ENCODE measurements around the gene NTM.

NTM gene

DNA sequence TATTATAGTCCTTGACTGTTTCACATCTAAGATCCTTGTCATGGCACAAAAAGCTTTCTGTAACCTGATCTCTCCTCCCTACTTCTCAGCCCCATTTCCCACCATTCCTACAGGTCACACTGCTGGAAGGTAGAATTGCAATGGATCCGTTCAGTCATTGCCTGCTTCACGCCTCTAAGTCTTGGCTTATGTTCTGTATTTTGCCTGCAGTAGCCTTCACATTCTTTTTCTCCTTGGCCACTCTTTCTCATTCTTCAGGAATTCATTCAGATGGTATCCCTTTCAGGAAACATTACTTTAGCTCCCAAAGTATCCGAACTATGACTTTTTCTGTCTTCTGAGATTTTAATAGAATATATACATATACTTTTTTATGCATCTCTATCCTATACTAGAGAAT lies 731.5 kb downstream of the NTM start:
- Histone ChIP-seq H4K20me1 (ENCODE audit: insufficient read depth, low read length) (no peaks in the 10 kb centered on the region), H3K9me3 (ENCODE audit: insufficient read depth, low read length) (no peaks in the 10 kb centered on the region), H3K4me3 (ENCODE audit: low read length) (no peak overlapping the region), H3K9ac (ENCODE audit: low read length) (no peak overlapping the region), H3K4me1 (ENCODE audit: low read length) (no peaks in the 10 kb centered on the region), H3K36me3 (replicated peaks; ENCODE audit: low read depth, low read length) (no peaks in the 10 kb centered on the region), H2AFZ (ENCODE audit: low read depth, low read length) (no peak overlapping the region), H3K27me3 (ENCODE audit: low read depth, low read length) (peaks cover 22% of the 10 kb centered on the region), H3K79me2 (ENCODE audit: low read length) (no peaks in the 10 kb centered on the region), H3K27ac (ENCODE audit: low read length) (no peak overlapping the region), H3K4me2 (ENCODE audit: low read length) (no peak overlapping the region)
- TF ChIP-seq, protein P1, sequence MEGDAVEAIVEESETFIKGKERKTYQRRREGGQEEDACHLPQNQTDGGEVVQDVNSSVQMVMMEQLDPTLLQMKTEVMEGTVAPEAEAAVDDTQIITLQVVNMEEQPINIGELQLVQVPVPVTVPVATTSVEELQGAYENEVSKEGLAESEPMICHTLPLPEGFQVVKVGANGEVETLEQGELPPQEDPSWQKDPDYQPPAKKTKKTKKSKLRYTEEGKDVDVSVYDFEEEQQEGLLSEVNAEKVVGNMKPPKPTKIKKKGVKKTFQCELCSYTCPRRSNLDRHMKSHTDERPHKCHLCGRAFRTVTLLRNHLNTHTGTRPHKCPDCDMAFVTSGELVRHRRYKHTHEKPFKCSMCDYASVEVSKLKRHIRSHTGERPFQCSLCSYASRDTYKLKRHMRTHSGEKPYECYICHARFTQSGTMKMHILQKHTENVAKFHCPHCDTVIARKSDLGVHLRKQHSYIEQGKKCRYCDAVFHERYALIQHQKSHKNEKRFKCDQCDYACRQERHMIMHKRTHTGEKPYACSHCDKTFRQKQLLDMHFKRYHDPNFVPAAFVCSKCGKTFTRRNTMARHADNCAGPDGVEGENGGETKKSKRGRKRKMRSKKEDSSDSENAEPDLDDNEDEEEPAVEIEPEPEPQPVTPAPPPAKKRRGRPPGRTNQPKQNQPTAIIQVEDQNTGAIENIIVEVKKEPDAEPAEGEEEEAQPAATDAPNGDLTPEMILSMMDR (IDR thresholded peaks at IDR 0.05; ENCODE audit: low read depth, low read length), result no peak
- TF ChIP-seq EZH2phosphoT487 (IDR thresholded peaks at IDR 0.05; ENCODE audit: low read depth), result no peak

DNA sequence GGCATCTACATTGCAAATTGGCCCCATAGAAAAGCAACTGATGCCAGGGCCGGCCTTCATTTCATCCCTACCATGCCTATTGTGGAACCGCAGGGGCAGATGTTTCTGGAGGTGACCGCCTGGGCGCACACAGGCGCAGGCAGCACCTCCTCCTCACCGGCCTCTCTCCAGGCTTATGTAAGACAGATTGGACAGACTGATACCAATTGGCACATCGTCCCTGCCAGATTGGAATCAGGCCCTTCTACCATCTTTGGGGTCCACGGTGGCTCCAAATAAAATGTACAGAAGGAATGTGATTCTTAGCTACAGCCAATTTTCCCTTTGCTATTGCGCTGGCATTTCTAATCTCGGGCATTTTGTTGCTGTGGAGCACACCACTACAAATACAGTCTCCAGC lies 732.6 kb downstream of the NTM start:
- Histone ChIP-seq H3K79me2 (ENCODE audit: low read length) (no peaks in the 10 kb centered on the region), H3K9ac (ENCODE audit: low read length) (no peak overlapping the region), H3K27ac (ENCODE audit: low read length) (no peak overlapping the region), H3K9me3 (ENCODE audit: insufficient read depth, low read length) (no peaks in the 10 kb centered on the region), H4K20me1 (ENCODE audit: insufficient read depth, low read length) (no peaks in the 10 kb centered on the region), H3K4me1 (ENCODE audit: low read length) (no peaks in the 10 kb centered on the region), H3K27me3 (ENCODE audit: low read depth, low read length) (peaks cover 13% of the 10 kb centered on the region; the same call in 1 of the 2 replicates), H2AFZ (ENCODE audit: low read depth, low read length) (no peak overlapping the region), H3K4me2 (ENCODE audit: low read length) (no peak overlapping the region), H3K36me3 (replicated peaks; ENCODE audit: low read depth, low read length) (no peaks in the 10 kb centered on the region), H3K4me3 (ENCODE audit: low read length) (no peak overlapping the region)
- TF ChIP-seq, protein P1 (IDR thresholded peaks at IDR 0.05; ENCODE audit: low read depth, low read length), result no peak
- no peak for TF ChIP-seq EZH2phosphoT487 (IDR thresholded peaks at IDR 0.05; ENCODE audit: low read depth)

DNA sequence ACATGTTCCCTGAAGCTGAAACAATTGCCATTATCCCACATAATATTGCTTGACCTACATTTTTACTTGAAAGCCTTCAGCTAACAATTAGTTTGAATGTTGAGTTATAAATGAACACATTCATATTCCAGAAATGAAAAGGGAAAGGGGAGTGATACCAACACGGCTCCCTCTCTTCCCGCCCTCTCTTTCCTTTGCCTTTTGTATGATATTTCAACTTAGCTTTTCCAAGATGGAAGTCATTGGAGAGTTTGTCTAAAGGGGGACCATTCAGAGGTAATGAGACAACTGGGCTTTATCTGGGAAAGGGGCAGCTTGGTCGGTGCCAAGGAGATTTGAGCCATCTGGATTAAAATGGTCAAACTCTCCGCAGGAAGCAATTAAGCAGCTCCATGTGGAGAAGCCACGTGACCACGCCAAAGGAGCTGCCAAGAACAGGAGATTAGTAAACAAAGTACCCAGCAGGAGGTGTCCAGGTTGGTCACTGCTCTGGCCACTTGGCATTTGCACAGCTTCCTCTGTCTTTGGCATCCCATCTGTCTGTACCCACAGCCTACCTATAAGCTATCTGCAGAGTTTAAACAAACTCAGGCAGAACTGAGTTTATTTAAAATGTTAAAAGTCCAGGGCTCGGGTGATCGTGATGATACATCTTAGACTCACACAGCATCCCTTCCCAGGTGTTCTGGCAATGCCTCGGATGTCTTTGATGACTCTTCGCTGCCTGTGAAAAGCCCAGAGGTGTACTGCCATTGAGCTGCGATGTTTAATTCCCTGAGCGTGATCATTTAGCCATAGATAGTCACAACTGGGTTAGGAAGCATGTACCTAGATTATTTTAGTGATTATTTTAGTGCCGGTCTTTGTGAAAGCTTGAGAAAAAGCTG lies 735.9 kb downstream of the NTM start:
- H3K79me2 ChIP-seq (ENCODE audit: low read length), result no peaks in the 10 kb centered on the region
- H3K9ac ChIP-seq (ENCODE audit: low read length), result no peak overlapping the region
- H3K9me3 ChIP-seq (ENCODE audit: insufficient read depth, low read length), result no peaks in the 10 kb centered on the region
- no peak overlapping the region for H3K27ac ChIP-seq (ENCODE audit: low read length)
- H3K4me2 ChIP-seq (ENCODE audit: low read length), result no peak overlapping the region
- H4K20me1 ChIP-seq (ENCODE audit: insufficient read depth, low read length), result no peaks in the 10 kb centered on the region
- peaks cover 12% of the 10 kb centered on the region; the same call in 1 of the 2 replicates for H3K27me3 ChIP-seq (ENCODE audit: low read depth, low read length)
- no peak overlapping the region for H3K4me3 ChIP-seq (ENCODE audit: low read length)
- no peaks in the 10 kb centered on the region for H3K36me3 ChIP-seq (replicated peaks; ENCODE audit: low read depth, low read length)
- TF ChIP-seq EZH2phosphoT487 (IDR thresholded peaks at IDR 0.05; ENCODE audit: low read depth), result no peak
- TF ChIP-seq, protein P1 (IDR thresholded peaks at IDR 0.05; ENCODE audit: low read depth, low read length), result no peak
- H2AFZ ChIP-seq (ENCODE audit: low read depth, low read length), result no peak overlapping the region
- no peaks in the 10 kb centered on the region for H3K4me1 ChIP-seq (ENCODE audit: low read length)

DNA sequence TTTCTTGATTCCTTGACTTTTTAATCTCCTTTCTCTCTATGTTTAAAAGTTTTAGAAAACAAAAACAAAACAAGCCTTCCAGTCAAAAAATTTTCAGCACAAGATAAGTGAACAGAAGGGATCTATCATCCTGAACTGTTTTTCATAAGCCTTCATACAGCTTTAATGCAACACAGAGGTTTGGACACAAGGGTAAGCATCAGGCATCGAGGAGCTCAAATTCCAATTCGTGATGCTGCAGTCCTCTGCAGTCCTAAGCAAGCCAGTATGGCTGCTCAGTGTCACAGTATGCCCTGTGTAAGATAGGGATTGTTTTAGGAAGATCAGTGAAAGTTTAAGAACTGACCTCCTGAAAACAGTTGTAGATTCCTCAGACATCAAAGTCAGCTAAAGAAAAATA lies 740.9 kb downstream of the NTM start:
- no peak overlapping the region for H3K27ac ChIP-seq (ENCODE audit: low read length)
- no peaks in the 10 kb centered on the region for H3K36me3 ChIP-seq (replicated peaks; ENCODE audit: low read depth, low read length)
- no peaks in the 10 kb centered on the region for H3K79me2 ChIP-seq (ENCODE audit: low read length)
- H3K9ac ChIP-seq (ENCODE audit: low read length), result no peak overlapping the region
- no peak overlapping the region for H3K4me2 ChIP-seq (ENCODE audit: low read length)
- no peaks in the 10 kb centered on the region for H4K20me1 ChIP-seq (ENCODE audit: insufficient read depth, low read length)
- no peaks in the 10 kb centered on the region for H3K9me3 ChIP-seq (ENCODE audit: insufficient read depth, low read length)
- peaks cover 21% of the 10 kb centered on the region for H3K27me3 ChIP-seq (ENCODE audit: low read depth, low read length)
- TF ChIP-seq, protein P1 (IDR thresholded peaks at IDR 0.05; ENCODE audit: low read depth, low read length), result no peak
- TF ChIP-seq EZH2phosphoT487 (IDR thresholded peaks at IDR 0.05; ENCODE audit: low read depth), result no peak
- H2AFZ ChIP-seq (ENCODE audit: low read depth, low read length), result no peak overlapping the region
- no peaks in the 10 kb centered on the region for H3K4me1 ChIP-seq (ENCODE audit: low read length)
- H3K4me3 ChIP-seq (ENCODE audit: low read length), result no peak overlapping the region

All from OCI-LY3 (cell line).